GM19372 (cell line): ENCODE results near the gene P2RX7.
"Not testable (repeated sequence)": the region's sequence is repeated elsewhere in the genome, so short reads cannot be mapped to it uniquely, and the experiment has no call there.

ENCODE experiments used
- ATAC-seq: cut with Tn5 transposase; IDR thresholded peaks from one replicate; pipeline ENCODE4 v1.9.1; 2021; ENCODE audit warnings: mild to moderate bottlenecking, low read depth, moderate library complexity; ENCODE audit not compliant: unreplicated experiment

P2RX7 gene

GRCh38 chr12:121223292-121224285 is 90.9 kb downstream of the P2RX7 start:
- no peak for ATAC-seq

GRCh38 chr12:121224591-121224990 is 91.9 kb downstream of the P2RX7 start:
- ATAC-seq: no peak

- no peak for ATAC-seq
Measured at GRCh38 chr12:121226399-121226798, 93.7 kb downstream of the P2RX7 start.

- not testable (repeated sequence) for ATAC-seq
Measured at GRCh38 chr12:121226871-121227270, 94.2 kb downstream of the P2RX7 start.

GRCh38 chr12:121227294-121227693 is 94.6 kb downstream of the P2RX7 start:
- peak; percentile 72 for ATAC-seq

GRCh38 chr12:121228919-121229665 is 96.4 kb downstream of the P2RX7 start:
- no peak for ATAC-seq

- ATAC-seq: not testable (repeated sequence)
Measured at GRCh38 chr12:121229826-121230537, 97.3 kb downstream of the P2RX7 start.

GRCh38 chr12:121230538-121230907 is 97.8 kb downstream of the P2RX7 start:
- ATAC-seq: no peak

- ATAC-seq: no peak
Measured at GRCh38 chr12:121232163-121232562, 99.5 kb downstream of the P2RX7 start.

GRCh38 chr12:121232977-121233627 is 100.4 kb downstream of the P2RX7 start:
- ATAC-seq: no peak

- ATAC-seq: no peak
Measured at GRCh38 chr12:121233628-121234020, 100.9 kb downstream of the P2RX7 start.

GRCh38 chr12:121236776-121237175 is 104.1 kb downstream of the P2RX7 start:
- ATAC-seq: no peak

- ATAC-seq: no peak
Measured at GRCh38 chr12:121237415-121237814, 104.7 kb downstream of the P2RX7 start.
